Measurements from ENCODE around the gene XBP1. TPM values are rescaled to one million over a fixed set of nuclear protein-coding genes. Genes with fewer than 3 reads are reported as not detected.

XBP1 gene
- total RNA-seq, 1 donor from 2014 or later, result 77.4 TPM

- Mint-ChIP-seq H3K27ac (ENCODE audit: unreplicated experiment) (no peak overlapping the region), H3K4me1 (ENCODE audit: low read depth, unreplicated experiment) (peaks cover 3% of the 10 kb centered on the region)
- no peak for DNase-seq
These were observed 17.8 kb upstream of the XBP1 start for GRCh38 chr22:28817919-28818859.

GRCh38 chr22:28817064-28817463 is 16.7 kb upstream of the XBP1 start:
- no peaks in the 10 kb centered on the region for H3K36me3 Mint-ChIP-seq (ENCODE audit: unreplicated experiment)

More at GRCh38 chr22:28817919-28818859, 17.8 kb upstream of the XBP1 start:
- TF ChIP-seq CTCF (IDR thresholded peaks at IDR 0.05; ENCODE audit: partially characterized antibody, unreplicated experiment), result no peak
- Mint-ChIP-seq H3K9me3 (ENCODE audit: unreplicated experiment) (no peaks in the 10 kb centered on the region), H3K36me3 (ENCODE audit: unreplicated experiment) (no peaks in the 10 kb centered on the region), H3K4me3 (ENCODE audit: unreplicated experiment) (no peak overlapping the region), H3K27me3 (ENCODE audit: unreplicated experiment) (peaks cover 2% of the 10 kb centered on the region)

GRCh38 chr22:28815729-28816128 is 15.4 kb upstream of the XBP1 start:
- no peak overlapping the region for H3K4me3 Mint-ChIP-seq (ENCODE audit: unreplicated experiment)
- H3K36me3 Mint-ChIP-seq (ENCODE audit: unreplicated experiment), result no peaks in the 10 kb centered on the region
- H3K4me1 Mint-ChIP-seq (ENCODE audit: low read depth, unreplicated experiment), result peaks cover 3% of the 10 kb centered on the region
- no peak for TF ChIP-seq CTCF (IDR thresholded peaks at IDR 0.05; ENCODE audit: partially characterized antibody, unreplicated experiment)
- peaks cover 2% of the 10 kb centered on the region for H3K27me3 Mint-ChIP-seq (ENCODE audit: unreplicated experiment)
- H3K27ac Mint-ChIP-seq (ENCODE audit: unreplicated experiment), result no peak overlapping the region
- H3K9me3 Mint-ChIP-seq (ENCODE audit: unreplicated experiment), result no peaks in the 10 kb centered on the region
- DNase-seq, result no peak

More at GRCh38 chr22:28817064-28817463, 16.7 kb upstream of the XBP1 start:
- TF ChIP-seq CTCF (IDR thresholded peaks at IDR 0.05; ENCODE audit: partially characterized antibody, unreplicated experiment), result no peak
- no peak for DNase-seq
- Mint-ChIP-seq H3K27me3 (ENCODE audit: unreplicated experiment) (peaks cover 2% of the 10 kb centered on the region), H3K4me3 (ENCODE audit: unreplicated experiment) (no peak overlapping the region), H3K27ac (ENCODE audit: unreplicated experiment) (no peak overlapping the region), H3K4me1 (ENCODE audit: low read depth, unreplicated experiment) (peaks cover 3% of the 10 kb centered on the region), H3K9me3 (ENCODE audit: unreplicated experiment) (no peaks in the 10 kb centered on the region)

- no peak overlapping the region for H3K27ac Mint-ChIP-seq (ENCODE audit: unreplicated experiment)
These were observed 14.7 kb upstream of the XBP1 start for GRCh38 chr22:28815111-28815510.

More at GRCh38 chr22:28815111-28815510, 14.7 kb upstream of the XBP1 start:
- no peak for DNase-seq
- H3K9me3 Mint-ChIP-seq (ENCODE audit: unreplicated experiment), result no peaks in the 10 kb centered on the region
- peaks cover 2% of the 10 kb centered on the region for H3K27me3 Mint-ChIP-seq (ENCODE audit: unreplicated experiment)
- H3K4me3 Mint-ChIP-seq (ENCODE audit: unreplicated experiment), result no peak overlapping the region
- H3K4me1 Mint-ChIP-seq (ENCODE audit: low read depth, unreplicated experiment), result peaks cover 3% of the 10 kb centered on the region
- H3K36me3 Mint-ChIP-seq (ENCODE audit: unreplicated experiment), result no peaks in the 10 kb centered on the region
- no peak for TF ChIP-seq CTCF (IDR thresholded peaks at IDR 0.05; ENCODE audit: partially characterized antibody, unreplicated experiment)
